GM18502 (cell line): ENCODE measurements around the gene GSTO2.

Experiments used
- ATAC-seq: cut with Tn5 transposase; IDR thresholded peaks from one replicate; pipeline ENCODE4 v1.9.1; 2021; ENCODE audit warnings: mild to moderate bottlenecking; ENCODE audit not compliant: unreplicated experiment, poor library complexity

Gene GSTO2

GRCh38 chr10:104323760-104324201 is 54.8 kb downstream of the GSTO2 start:
- no peak for ATAC-seq

GRCh38 chr10:104324221-104324686 is 55.3 kb downstream of the GSTO2 start:
- ATAC-seq, result no peak

- no peak for ATAC-seq
Observed at GRCh38 chr10:104324931-104325330, 55.9 kb downstream of the GSTO2 start.

GRCh38 chr10:104325436-104326435 is 56.8 kb downstream of the GSTO2 start:
- no peak for ATAC-seq

GRCh38 chr10:104326991-104327610 is 58.1 kb downstream of the GSTO2 start:
- no peak for ATAC-seq

GRCh38 chr10:104327745-104328645 is 59.0 kb downstream of the GSTO2 start:
- ATAC-seq, result no peak

GRCh38 chr10:104328646-104328895 is 59.6 kb downstream of the GSTO2 start:
- peak; percentile 6 for ATAC-seq

- ATAC-seq, result peak; percentile 69
Observed at GRCh38 chr10:104328896-104329710, 60.1 kb downstream of the GSTO2 start.

GRCh38 chr10:104329735-104330134 is 60.8 kb downstream of the GSTO2 start:
- ATAC-seq, result no peak

GRCh38 chr10:104330168-104331110 is 61.5 kb downstream of the GSTO2 start:
- ATAC-seq, result no peak

- ATAC-seq, result no peak
Observed at GRCh38 chr10:104331208-104331838, 62.3 kb downstream of the GSTO2 start.

- no peak for ATAC-seq
Observed at GRCh38 chr10:104332243-104333031, 63.5 kb downstream of the GSTO2 start.

GRCh38 chr10:104333032-104333727 is 64.2 kb downstream of the GSTO2 start:
- no peak for ATAC-seq

GRCh38 chr10:104333728-104334373 is 64.9 kb downstream of the GSTO2 start:
- no peak for ATAC-seq

GRCh38 chr10:104334561-104334960 is 65.6 kb downstream of the GSTO2 start:
- no peak for ATAC-seq

- no peak for ATAC-seq
Observed at GRCh38 chr10:104334965-104335650, 66.1 kb downstream of the GSTO2 start.
